NCI-H460 (cell line): ENCODE data around the gene LGALS4. TPM values are rescaled to one million over a fixed set of nuclear protein-coding genes. Genes with fewer than 3 reads are reported as not detected.
"Not testable (repeated sequence)": the region's sequence is repeated elsewhere in the genome, so short reads cannot be mapped to it uniquely, and the experiment has no call there.

ENCODE experiments used
- DNase-seq: peaks from one replicate; pipeline ENCODE4 v3.0.0-alpha.2; 2016; ENCODE audit warnings: low read depth; ENCODE audit errors: extremely low read depth
- small RNA-seq, 2 experiments: library from RNA; depleted of rRNA; stranded (forward); fragments of <200 nt; gene quantifications; one replicate each; pipeline ENCODE3, GENCODE V24; 2014
- total RNA-seq: library from RNA; depleted of rRNA; stranded (reverse); fragments of >200 nt; shearing (Covaris generic); gene quantifications from 2 replicates; pipeline ENCODE4 v1.2.3, GENCODE V29; 2014; rRNA removed

Gene LGALS4
- total RNA-seq, 1 experiment from 2014 or later = not detected

GRCh38 chr19:38774181-38774950 is 38.4 kb downstream of the LGALS4 start:
- no peak for DNase-seq

- no peak for DNase-seq
These were observed 39.1 kb downstream of the LGALS4 start, which contains the start of gene LGALS7 for GRCh38 chr19:38773469-38774177. TSS of gene LGALS7 (minus strand) at chr19:38773517. CDS start at chr19:38773492, 25 bp downstream.

- DNase-seq = not testable (repeated sequence)
These were observed 41.2 kb downstream of the LGALS4 start for GRCh38 chr19:38771569-38771968.

GRCh38 chr19:38770949-38771275 is 41.8 kb downstream of the LGALS4 start:
- not testable (repeated sequence) for DNase-seq

- DNase-seq = not testable (repeated sequence)
These were observed 42.4 kb downstream of the LGALS4 start for GRCh38 chr19:38770228-38770948.

- no peak for DNase-seq
These were observed 43.0 kb downstream of the LGALS4 start for GRCh38 chr19:38769635-38770211.

- DNase-seq = no peak
These were observed 46.3 kb downstream of the LGALS4 start for GRCh38 chr19:38766276-38767047.

- DNase-seq = no peak
These were observed 47.5 kb downstream of the LGALS4 start for GRCh38 chr19:38765214-38765613.

GRCh38 chr19:38763795-38764220 is 48.9 kb downstream of the LGALS4 start:
- no peak for DNase-seq

GRCh38 chr19:38761884-38762389 is 50.8 kb downstream of the LGALS4 start:
- DNase-seq = not testable (repeated sequence)

- DNase-seq = not testable (repeated sequence)
These were observed 51.8 kb downstream of the LGALS4 start for GRCh38 chr19:38760805-38761517.

GRCh38 chr19:38759590-38760003 is 53.1 kb downstream of the LGALS4 start:
- no peak for DNase-seq

- DNase-seq = not testable (repeated sequence)
These were observed 58.5 kb downstream of the LGALS4 start for GRCh38 chr19:38754196-38754595.

- DNase-seq = not testable (repeated sequence)
These were observed 59.0 kb downstream of the LGALS4 start for GRCh38 chr19:38753783-38754182.

Small RNAs within 50 kb of the gene (small RNA-seq; reads per million reads assigned to genes)
- 0 reads per million in 2 experiments for gene RNU6-140P

Other genes with a start within 250 kb of the LGALS4 start
- gene MAP4K1, start 195.0 kb downstream of the LGALS4 start, total RNA-seq = 0.10 TPM in 1 of 2 replicates, not detected in the other
- 194 and 195 TPM in 2 replicates for gene EIF3K, start 193.8 kb downstream of the LGALS4 start, total RNA-seq
- 145 and 155 TPM in 2 replicates for gene ACTN4, start 165.3 kb downstream of the LGALS4 start, total RNA-seq
- gene CAPN12, start 68.5 kb downstream of the LGALS4 start, total RNA-seq = 0.15 and 0.92 TPM in 2 replicates
- not detected in 2 replicates for gene LGALS7, start 39.4 kb downstream of the LGALS4 start, total RNA-seq
- not detected in 2 replicates for gene LGALS7B, start 23.7 kb downstream of the LGALS4 start, total RNA-seq
- gene ECH1, start 18.8 kb upstream of the LGALS4 start, total RNA-seq = 63.2 and 80.0 TPM in 2 replicates
- gene HNRNPL, start 37.0 kb upstream of the LGALS4 start, total RNA-seq = 236 and 238 TPM in 2 replicates
- gene RINL, start 65.3 kb upstream of the LGALS4 start, total RNA-seq = 4.2 and 4.8 TPM in 2 replicates
- 23.3 and 33.0 TPM in 2 replicates for gene SIRT2, start 86.7 kb upstream of the LGALS4 start, total RNA-seq
- gene NFKBIB, start 87.0 kb upstream of the LGALS4 start, total RNA-seq = 17.0 and 19.1 TPM in 2 replicates
- 0.20 TPM in 1 of 2 replicates, not detected in the other for gene CCER2, start 99.2 kb upstream of the LGALS4 start, total RNA-seq
- 21.7 and 24.0 TPM in 2 replicates for gene SARS2, start 117.8 kb upstream of the LGALS4 start, total RNA-seq
- gene MRPS12, start 118.0 kb upstream of the LGALS4 start, total RNA-seq = 43.6 and 61.2 TPM in 2 replicates
- 7.9 and 11.1 TPM in 2 replicates for gene FBXO17, start 162.8 kb upstream of the LGALS4 start, total RNA-seq
- gene FBXO27, start 219.6 kb upstream of the LGALS4 start, total RNA-seq = 0.52 and 0.59 TPM in 2 replicates